ENCODE data around the gene HS3ST1.
"Not testable (repeated sequence)": the region's sequence is repeated elsewhere in the genome, so short reads cannot be mapped to it uniquely, and the experiment has no call there.

The HS3ST1 gene

DNA sequence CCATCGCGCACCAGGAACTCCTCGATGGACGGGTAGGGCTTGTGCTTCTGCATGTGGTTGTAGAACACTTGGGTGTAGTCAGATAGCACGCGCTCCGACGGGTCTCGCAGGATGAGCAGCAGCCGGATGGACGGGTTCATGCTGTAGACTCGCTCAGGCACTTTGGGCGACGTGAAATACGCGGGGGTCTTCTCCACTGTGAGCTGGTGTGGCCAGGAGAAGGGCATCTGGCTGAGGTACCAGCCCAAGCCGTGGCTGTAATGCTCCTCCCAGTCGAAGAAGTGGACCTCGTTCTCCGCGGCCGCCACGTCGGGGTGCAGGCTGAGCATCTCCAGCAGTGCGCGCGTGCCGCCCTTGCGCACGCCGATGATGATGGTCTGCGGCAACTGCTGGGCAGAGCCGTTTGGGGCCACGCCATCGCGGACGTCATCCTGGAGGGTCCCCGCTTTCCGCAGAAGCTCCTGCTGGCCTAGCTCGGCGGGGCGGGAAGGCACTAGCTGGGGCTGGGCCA, 29.2 kb downstream of the HS3ST1 start:
- DNase-seq (ENCODE audit: low spot score), result no peak

DNA sequence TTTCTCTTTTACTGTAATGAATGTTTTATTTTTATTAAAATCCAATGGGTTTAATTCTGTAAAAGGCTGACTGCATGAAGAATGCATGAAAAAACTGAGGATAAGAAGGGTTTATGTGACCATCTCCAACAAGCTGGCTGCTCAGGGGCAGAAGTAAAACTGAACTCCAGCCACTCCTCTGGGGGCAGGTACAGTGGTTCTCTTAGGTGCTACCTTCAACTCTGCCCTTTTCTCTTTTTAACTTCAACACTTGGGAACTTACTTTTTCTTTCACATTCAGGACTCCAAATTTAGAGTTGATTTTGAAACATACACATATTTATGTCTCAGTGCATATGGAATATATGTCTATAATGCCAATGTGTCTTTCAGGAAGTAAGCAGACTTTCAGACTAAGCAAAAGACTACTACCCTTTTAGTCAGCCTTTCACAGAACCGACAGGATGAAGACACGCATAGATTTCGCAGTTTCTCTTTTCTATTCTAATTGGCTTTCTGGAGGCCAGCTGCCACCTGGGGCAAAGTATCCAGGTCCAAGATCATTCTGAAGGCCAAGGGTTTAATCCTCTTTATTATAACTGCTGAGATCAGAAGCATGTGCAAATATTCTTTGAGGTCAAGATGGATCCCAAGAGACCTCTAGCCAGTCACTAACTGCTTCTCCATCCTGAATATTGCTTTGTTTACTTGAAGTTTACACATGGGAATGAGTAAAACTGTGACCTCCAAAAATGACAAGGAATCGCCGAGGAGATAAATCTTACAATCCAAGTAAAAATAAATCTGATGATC, 30.7 kb downstream of the HS3ST1 start:
- DNase-seq (ENCODE audit: low spot score), result no peak

DNA sequence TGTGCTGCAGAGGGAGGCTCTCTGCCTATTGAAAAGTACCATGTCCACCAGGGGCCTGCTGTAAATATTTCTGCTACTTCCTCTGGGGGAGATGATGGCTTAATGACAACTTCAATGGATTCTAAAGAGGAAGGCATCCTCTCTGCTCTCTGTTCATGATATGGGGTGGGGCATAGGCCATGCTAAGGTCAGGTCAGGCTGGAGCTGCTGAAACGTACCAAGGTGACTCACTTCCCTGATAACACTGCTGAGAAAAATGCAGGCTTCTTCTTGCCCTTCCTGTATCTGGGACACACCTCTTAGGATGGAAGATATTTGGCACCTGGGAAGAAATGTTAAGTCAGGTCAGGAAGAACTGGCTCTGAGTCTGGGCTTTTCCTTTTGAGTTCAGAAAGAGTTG, 31.5 kb downstream of the HS3ST1 start:
- DNase-seq (ENCODE audit: low spot score), result peak; percentile 24

DNA sequence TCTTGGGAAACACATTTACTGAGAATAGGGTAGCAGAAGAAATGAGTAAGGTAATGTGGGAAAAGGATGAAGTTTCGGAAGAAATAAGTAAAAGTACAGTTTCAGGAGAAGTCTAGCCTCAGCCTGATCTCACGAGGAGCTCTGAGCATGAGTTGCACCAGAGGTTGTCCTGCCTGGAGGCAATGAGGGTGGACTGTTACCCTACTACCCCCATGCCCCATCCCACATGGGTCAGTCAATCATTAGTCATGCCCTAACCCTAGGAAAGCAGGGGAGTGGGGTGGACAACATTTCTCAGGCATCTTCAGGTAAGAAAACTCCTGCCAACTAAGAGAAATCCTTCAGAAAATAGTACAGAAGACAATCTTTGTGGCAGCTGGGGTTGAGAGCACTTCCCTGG, 35.1 kb downstream of the HS3ST1 start:
- no peak for DNase-seq (ENCODE audit: low spot score)

DNA sequence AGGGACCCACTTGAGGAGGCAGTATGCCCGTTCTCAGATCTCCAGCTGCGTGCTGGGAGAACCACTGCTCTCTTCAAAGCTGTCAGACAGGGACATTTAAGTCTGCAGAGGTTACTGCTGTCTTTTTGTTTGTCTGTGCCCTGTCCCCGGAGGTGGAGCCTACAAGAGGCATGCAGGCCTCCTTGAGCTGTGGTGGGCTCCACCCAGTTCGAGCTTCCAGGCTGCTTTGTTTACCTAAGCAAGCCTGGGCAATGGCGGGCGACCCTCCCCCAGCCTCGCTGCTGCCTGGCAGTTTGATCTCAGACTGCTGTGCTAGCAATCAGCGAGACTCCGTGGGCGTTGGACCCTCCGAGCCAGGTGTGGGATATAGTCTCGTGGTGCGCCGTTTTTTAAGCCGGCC, 44.6 kb downstream of the HS3ST1 start:
- DNase-seq (ENCODE audit: low spot score), result not testable (repeated sequence)

DNA sequence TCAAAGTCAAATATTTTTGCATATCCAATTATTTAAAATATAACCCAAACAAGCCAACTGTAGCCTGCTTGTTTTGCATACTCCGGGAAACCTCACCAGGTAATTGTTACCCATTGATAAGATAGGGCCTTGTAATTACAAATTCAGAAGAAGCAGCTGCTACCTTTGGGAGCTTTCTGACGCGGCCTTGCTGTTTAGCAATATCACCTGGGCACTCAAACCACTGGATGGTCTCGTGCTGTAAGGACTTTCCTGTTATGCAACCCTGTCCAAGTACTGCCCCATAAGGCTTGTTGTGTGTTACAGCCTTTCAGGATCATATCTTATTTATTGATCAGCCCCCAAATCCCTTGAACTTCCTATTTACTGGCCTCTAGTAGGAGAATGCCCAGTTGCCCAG, 52.1 kb downstream of the HS3ST1 start:
- no peak for DNase-seq (ENCODE audit: low spot score)

DNA sequence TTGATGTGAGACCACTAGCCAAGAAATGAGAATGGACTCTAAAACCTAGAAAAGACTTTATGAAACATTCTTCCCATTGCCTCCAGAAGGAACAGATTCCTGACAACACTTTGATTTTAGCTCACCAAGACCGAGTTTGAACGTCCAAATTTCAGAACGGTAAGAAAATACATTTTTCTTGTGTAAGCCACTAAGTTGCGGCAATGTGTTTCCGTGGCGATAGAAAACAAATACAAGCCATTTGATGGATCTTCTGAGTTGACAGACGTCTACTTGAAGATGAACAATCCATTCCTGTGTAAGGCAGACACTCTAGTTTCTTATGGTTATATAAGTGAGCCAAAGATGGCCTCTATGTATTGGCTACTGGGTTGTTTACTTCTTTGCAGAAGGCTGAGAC, 52.5 kb downstream of the HS3ST1 start:
- no peak for DNase-seq (ENCODE audit: low spot score)

DNA sequence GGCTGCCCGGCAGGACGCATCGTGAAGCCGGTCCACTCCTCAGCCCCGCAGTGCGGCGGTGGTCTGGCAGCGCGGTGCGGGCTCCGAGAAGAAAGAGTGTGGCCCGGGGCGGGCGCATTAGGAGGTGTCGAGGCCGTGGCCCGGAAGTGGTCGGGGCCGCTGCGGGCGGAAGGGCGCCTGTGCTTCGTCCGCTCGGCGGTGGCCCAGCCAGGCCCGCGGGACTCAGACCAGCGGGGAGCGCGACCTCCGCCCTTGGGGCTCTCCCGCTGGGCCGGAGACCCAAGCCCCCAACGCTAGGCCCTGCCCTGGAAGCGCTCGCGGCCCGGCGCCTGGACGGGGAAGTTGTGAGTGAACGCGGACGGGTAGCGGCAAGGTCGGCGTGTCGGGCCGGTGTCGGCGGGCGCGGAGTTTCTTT, 60.0 kb downstream of the HS3ST1 start:
- DNase-seq (ENCODE audit: low spot score), result no peak

DNA sequence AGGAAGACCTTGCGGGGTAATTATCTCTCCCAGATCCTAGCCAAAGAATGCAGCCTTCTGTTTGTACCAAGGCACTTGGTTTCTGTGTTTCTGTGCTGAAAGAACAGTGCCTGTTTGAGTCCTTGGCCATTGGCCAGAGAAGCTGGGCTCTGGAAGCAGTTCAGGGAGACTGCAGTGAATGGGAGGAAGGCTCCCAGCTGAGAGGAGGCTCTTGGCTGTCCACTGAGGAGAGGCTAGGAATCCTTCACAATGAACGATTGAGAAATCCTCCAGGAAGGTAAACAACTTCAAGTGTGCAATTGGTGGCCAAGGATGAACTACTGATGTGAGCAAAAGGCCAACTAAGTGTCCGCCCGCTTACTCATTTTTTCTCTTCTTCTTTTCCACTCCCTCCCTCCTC, 61.3 kb downstream of the HS3ST1 start:
- DNase-seq (ENCODE audit: low spot score), result peak; percentile 40

DNA sequence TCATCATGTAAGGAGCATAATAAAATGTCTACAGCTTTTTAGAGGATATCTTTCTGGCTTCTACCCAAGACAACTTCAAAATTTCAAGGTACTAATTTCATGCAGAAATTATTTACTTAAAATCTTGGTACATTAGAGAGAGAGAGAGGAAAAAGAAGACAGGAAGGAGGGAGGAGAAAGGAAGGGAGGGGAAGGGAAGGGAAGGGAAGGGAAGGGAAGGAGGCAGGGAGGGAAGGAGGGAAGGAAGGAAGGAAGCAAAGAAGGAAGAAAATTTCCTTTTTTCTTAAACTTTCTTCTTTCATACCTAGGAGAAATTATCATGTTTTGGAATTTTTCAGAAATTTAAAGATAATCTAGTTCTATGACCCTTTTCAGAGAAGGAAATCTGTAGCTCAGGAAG, 61.8 kb downstream of the HS3ST1 start:
- no peak for DNase-seq (ENCODE audit: low spot score)

DNA sequence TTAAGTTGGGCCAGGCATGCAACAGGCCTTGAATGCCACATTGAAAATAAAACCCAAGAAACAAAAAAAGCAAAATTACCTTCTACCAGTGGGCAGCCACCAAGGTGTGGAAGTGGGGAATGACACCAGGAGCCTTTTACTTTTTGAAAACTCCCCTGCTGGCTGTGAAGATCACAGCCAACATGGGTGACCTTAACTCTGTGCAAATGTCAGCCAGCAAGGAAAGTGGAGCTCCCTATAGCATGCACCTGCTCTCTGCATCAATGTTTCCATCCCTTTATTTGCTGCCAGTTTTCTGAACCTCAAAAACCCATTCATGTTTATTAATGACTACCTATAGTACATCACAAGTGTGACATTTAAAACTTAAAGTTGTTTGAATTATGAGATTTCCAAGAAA, 63.7 kb downstream of the HS3ST1 start:
- no peak for DNase-seq (ENCODE audit: low spot score)

DNA sequence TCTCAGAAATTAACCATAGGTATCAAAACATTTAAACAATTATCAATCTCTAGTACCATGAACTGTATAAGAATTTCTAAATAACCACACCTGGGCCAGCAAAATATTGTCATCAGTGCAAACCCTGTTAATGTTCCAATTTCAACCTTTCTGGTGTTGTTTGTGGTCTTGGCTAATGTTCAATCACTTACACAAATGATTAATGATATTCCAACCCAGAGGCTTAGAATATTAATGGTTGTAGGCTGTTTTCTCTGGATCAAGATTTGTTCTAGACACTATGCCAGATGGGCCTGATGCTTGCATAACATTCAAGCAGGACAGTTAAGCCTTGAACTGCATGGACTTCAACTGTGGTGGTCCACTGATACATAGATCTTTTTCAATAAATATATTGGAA, 69.1 kb downstream of the HS3ST1 start:
- no peak for DNase-seq (ENCODE audit: low spot score)

DNA sequence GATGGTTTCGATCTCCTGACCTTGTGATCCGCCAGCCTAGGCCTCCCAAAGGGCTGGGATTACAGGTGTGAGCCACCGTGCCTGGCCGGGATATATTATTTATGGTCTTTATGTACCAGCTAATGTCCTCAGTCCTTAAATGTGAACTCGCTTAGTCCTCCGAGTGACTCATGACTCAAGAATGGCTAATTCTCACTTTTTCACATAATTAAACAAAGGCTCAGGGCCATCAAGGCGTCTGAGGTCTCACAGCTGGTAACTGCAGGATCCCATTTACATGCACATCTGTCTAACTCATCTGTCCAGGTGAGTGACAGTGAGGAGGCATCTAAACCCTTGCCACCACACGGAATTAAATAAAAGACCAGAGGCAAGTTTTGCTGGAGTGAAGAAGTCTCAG, 73.5 kb downstream of the HS3ST1 start:
- DNase-seq (ENCODE audit: low spot score), result no peak

DNA sequence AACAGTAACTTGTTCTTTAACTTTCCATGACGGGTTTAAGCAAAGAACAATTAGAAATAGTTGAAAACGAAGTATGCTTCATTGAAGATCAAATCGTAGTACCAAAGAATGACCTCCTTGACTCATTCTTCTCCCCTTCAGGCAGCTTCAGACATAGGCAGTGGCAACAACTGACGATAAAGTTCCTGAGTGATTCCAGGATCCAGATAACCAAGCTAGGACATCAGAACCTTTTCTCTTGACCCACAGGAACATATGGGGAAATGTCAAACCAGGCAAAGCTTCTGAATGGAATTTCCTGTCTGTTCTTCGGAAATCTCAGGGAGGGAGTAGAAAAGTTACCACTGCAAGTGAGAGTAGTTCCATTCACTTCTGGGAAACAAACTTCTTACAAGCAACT, 74.2 kb downstream of the HS3ST1 start:
- no peak for DNase-seq (ENCODE audit: low spot score)

DNA sequence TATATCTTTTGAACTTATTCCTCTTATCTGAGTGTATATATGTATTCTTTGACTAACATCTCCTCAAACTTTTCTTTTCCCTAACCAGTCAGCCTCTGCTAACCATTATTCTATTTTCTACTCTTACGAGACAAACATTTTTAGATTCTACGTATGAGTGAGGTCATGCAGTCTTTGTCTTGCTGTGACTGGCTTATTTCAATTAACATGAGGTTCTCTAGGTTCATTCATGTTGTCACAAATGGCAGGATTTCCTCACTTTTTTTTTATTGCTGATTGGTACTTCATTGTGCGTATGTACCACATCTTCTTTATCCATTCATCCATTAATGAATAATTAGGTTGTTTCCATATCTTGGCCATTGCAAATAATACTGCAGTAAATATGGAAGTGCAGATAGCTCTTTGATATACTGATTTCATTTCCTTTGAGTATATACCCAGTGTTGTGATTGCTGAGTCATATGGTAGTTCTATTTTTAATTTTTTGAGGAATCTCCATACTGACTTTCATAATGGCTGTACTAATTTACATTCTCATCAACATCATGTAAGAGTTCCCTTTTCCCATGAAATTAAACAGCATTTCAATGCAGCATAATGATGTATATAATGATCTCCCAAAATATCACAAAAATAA, 80.1 kb downstream of the HS3ST1 start:
- DNase-seq (ENCODE audit: low spot score), result no peak

DNA sequence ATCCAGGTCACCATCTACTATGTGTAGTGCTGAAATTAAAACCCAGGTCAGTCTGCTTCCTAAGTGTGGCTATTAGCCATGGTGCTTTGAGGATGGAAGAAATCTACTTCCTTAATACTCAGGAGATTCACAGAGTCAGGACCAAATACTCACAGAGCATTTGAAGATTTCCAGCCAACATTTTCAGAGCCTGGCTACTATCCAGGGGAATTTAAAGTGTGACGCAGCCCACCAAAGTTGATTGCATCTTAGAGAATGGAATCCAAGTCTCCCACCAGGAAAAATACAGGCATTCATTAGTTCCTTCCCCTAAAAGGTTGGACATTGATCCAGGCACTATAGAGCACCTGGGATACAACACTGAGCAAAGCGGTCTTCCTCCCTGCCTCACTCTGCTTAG, 83.8 kb downstream of the HS3ST1 start:
- no peak for DNase-seq (ENCODE audit: low spot score)

DNA sequence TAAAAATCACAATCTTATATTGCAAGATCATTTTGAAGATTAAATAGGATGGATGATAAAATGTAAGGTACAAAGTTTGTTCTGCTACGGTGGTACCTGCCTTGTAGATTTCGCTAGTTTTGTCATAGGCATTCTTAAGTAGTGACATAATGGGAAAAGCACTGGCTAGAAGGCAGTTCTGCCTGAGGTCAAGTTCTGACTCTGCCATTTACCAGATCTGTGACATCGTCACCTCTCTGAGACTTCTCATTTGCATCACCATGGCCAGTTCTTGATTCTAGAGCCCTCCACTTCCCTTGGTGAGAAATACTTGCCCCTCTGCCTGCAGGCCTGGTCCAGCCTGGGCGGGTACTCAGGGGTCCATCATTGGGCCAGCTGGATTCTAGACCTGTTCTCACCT, 85.2 kb downstream of the HS3ST1 start:
- no peak for DNase-seq (ENCODE audit: low spot score)
